GM06990 (cell line): ENCODE results near the gene PWP1.

Experiments used
- DNase-seq: peaks from one replicate; pipeline ENCODE4 v3.0.0-alpha.2; 2011; ENCODE audit not compliant: insufficient read length; ENCODE audit errors: extremely low read depth
- H3K27me3 ChIP-seq: replicated peaks from 2 replicates; pipeline ENCODE4 v1.6.0; 2011; ENCODE audit warnings: low read length; ENCODE audit not compliant: control insufficient read depth, insufficient read depth
- H3K36me3 ChIP-seq: 2 replicates; pipeline ENCODE4 v1.5.1; 2011; ENCODE audit warnings: low read length; ENCODE audit not compliant: control insufficient read depth, insufficient read depth
- H3K4me3 ChIP-seq: replicated peaks from 2 replicates; pipeline ENCODE4 v1.5.1; 2011; ENCODE audit warnings: low read depth, mild to moderate bottlenecking, control low read depth, low read length
- CTCF ChIP-seq: IDR thresholded peaks from 2 replicates; pipeline ENCODE4 v1.5.1; 2011; ENCODE audit warnings: low read length, control low read depth, mild to moderate bottlenecking, inconsistent platforms; ENCODE audit not compliant: insufficient read depth, poor library complexity, severe bottlenecking

Gene PWP1

GRCh38 chr12:107730618-107731341 is 45.2 kb downstream of the PWP1 start:
- H3K27me3 ChIP-seq = no peaks in the 10 kb centered on the region
- H3K4me3 ChIP-seq = no peak overlapping the region
- no peak for TF ChIP-seq CTCF
- H3K36me3 ChIP-seq = peaks cover 2% of the 10 kb centered on the region
- DNase-seq = no peak

GRCh38 chr12:107731366-107731765 is 45.8 kb downstream of the PWP1 start:
- TF ChIP-seq CTCF = no peak
- no peaks in the 10 kb centered on the region for H3K27me3 ChIP-seq
- no peak overlapping the region for H3K4me3 ChIP-seq
- H3K36me3 ChIP-seq = peaks cover 2% of the 10 kb centered on the region
- DNase-seq = peak; percentile 9

GRCh38 chr12:107732365-107732764 is 46.8 kb downstream of the PWP1 start:
- Histone ChIP-seq H3K36me3 (peaks cover 2% of the 10 kb centered on the region), H3K4me3 (no peak overlapping the region), H3K27me3 (no peaks in the 10 kb centered on the region)
- no peak for DNase-seq
- no peak for TF ChIP-seq CTCF

- DNase-seq = no peak
- no peak for TF ChIP-seq CTCF
- Histone ChIP-seq H3K36me3 (peaks cover 8% of the 10 kb centered on the region), H3K27me3 (no peaks in the 10 kb centered on the region), H3K4me3 (no peak overlapping the region)
Measured at GRCh38 chr12:107734139-107734538, 48.5 kb downstream of the PWP1 start.

- Histone ChIP-seq H3K4me3 (no peak overlapping the region), H3K27me3 (no peaks in the 10 kb centered on the region), H3K36me3 (peaks cover 12% of the 10 kb centered on the region)
- no peak for DNase-seq
- no peak for TF ChIP-seq CTCF
Measured at GRCh38 chr12:107735763-107736162, 50.2 kb downstream of the PWP1 start.

GRCh38 chr12:107736914-107737313 is 51.3 kb downstream of the PWP1 start:
- peak; percentile 41 for DNase-seq
- TF ChIP-seq CTCF = peak; percentile 33
- Histone ChIP-seq H3K27me3 (no peaks in the 10 kb centered on the region), H3K4me3 (no peak overlapping the region), H3K36me3 (peaks cover 15% of the 10 kb centered on the region)
